ENCODE data around the gene KMT5C.
A peak's percentile ranks its signal among the peaks of the same experiment; 100 is the strongest.

Gene KMT5C

DNA sequence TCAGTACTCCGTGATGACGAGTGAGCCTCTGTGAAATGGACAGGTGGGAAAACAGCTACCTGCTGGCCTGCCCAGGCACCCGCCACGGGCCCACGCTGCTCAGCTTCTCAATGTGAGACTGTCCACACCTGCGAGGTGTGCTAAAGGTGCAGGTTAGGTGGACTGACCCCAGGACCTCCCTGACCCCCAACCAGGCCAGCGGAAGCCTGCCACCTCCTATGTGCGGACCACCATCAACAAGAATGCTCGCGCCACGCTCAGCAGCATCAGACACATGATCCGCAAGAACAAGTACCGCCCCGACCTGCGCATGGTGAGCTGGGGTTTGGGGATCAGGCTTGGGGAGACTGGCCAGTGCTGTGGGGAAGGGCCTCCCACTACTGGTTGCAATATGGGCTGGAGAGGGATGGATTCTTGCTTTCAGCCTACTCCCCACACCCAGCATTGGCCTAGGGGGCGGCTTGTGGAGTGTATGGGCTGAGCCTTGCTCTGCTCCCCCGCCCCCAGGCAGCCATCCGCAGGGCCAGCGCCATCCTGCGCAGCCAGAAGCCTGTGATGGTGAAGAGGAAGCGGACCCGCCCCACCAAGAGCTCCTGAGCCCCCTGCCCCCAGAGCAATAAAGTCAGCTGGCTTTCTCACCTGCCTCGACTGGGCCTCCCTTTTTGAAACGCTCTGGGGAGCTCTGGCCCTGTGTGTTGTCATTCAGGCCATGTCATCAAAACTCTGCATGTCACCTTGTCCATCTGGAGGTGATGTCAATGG lies 48.2 kb downstream of the KMT5C start:
- no peak overlapping the region for H3K27ac ChIP-seq
- H3K9ac ChIP-seq: no peak overlapping the region
- TF ChIP-seq, protein P1, sequence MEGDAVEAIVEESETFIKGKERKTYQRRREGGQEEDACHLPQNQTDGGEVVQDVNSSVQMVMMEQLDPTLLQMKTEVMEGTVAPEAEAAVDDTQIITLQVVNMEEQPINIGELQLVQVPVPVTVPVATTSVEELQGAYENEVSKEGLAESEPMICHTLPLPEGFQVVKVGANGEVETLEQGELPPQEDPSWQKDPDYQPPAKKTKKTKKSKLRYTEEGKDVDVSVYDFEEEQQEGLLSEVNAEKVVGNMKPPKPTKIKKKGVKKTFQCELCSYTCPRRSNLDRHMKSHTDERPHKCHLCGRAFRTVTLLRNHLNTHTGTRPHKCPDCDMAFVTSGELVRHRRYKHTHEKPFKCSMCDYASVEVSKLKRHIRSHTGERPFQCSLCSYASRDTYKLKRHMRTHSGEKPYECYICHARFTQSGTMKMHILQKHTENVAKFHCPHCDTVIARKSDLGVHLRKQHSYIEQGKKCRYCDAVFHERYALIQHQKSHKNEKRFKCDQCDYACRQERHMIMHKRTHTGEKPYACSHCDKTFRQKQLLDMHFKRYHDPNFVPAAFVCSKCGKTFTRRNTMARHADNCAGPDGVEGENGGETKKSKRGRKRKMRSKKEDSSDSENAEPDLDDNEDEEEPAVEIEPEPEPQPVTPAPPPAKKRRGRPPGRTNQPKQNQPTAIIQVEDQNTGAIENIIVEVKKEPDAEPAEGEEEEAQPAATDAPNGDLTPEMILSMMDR (conservative IDR thresholded peaks at IDR 0.05; ENCODE audit: low read depth, low read length): no peak
- peaks cover 18% of the 10 kb centered on the region; the same call in 1 of the 2 replicates for H3K36me3 ChIP-seq (ENCODE audit: insufficient read depth)
- H3K4me1 ChIP-seq (ENCODE audit: low read depth, poor library complexity, severe bottlenecking): peaks cover 29% of the 10 kb centered on the region
- H4K20me1 ChIP-seq (ENCODE audit: insufficient read depth): peaks cover 34% of the 10 kb centered on the region
- H3K27me3 ChIP-seq (ENCODE audit: insufficient read depth, low read depth): no peaks in the 10 kb centered on the region
- no peak overlapping the region for H2AFZ ChIP-seq (ENCODE audit: low read depth)
- peak overlapping the region; percentile 94 for H3K4me2 ChIP-seq
- peaks cover 34% of the 10 kb centered on the region for H3K79me2 ChIP-seq (ENCODE audit: insufficient read depth, low read depth)
- H3K4me3 ChIP-seq (IDR thresholded peaks at IDR 0.05; ENCODE audit: insufficient read depth, low read depth, low read length): no peak overlapping the region

DNA sequence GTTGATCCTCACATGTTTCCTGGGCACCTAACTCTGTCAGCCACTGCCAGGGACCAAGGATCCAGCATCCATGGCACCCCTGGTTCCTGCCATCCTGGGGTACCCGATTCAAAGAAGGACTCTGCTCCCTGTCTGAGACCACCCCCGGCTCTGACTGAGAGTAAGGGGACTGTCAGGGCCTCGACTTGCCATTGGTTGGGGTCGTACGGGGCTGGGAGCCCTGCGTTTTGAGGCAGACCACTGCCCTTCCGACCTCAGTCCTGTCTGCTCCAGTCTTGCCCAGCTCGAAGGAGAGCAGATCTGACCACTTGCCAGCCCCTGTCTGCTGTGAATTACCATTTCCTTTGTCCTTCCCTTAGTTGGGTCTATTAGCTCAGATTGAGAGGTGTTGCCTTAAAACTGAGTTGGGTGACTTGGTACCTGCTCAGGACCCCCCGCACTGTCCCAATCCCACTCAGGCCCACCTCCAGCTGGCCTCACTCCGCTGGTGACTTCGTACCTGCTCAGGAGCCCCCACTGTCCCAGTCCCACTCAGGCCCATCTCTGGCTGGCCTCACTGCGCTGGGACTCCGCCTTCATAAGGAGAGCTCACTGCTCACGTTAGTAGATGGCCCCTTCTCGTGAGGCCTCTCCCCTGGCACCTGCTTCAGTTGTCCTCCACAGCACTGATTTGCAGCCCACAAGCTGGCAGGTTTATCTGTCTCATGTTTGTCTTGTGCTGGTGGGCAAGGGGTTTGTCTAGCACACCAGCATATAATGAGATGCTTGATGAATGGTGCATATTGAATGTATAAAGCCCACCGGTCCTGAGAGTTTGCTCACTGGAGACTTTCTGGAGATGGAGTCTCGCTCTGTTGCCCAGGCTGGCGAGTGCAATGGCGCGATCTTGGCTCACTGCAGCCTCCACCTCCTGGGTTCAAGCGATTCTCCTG lies 50.0 kb downstream of the KMT5C start:
- H4K20me1 ChIP-seq (ENCODE audit: insufficient read depth): peaks cover 34% of the 10 kb centered on the region
- H3K27me3 ChIP-seq (ENCODE audit: insufficient read depth, low read depth): no peaks in the 10 kb centered on the region
- H3K36me3 ChIP-seq (ENCODE audit: insufficient read depth): peaks cover 18% of the 10 kb centered on the region; the same call in 1 of the 2 replicates
- no peak overlapping the region for H2AFZ ChIP-seq (ENCODE audit: low read depth)
- no peak overlapping the region for H3K4me3 ChIP-seq (IDR thresholded peaks at IDR 0.05; ENCODE audit: insufficient read depth, low read depth, low read length)
- H3K4me2 ChIP-seq: no peak overlapping the region
- H3K27ac ChIP-seq: no peak overlapping the region
- peaks cover 31% of the 10 kb centered on the region for H3K79me2 ChIP-seq (ENCODE audit: insufficient read depth, low read depth)
- no peak overlapping the region for H3K9ac ChIP-seq
- TF ChIP-seq, protein P1 (conservative IDR thresholded peaks at IDR 0.05; ENCODE audit: low read depth, low read length): no peak
- H3K4me1 ChIP-seq (ENCODE audit: low read depth, poor library complexity, severe bottlenecking): peaks cover 23% of the 10 kb centered on the region

DNA sequence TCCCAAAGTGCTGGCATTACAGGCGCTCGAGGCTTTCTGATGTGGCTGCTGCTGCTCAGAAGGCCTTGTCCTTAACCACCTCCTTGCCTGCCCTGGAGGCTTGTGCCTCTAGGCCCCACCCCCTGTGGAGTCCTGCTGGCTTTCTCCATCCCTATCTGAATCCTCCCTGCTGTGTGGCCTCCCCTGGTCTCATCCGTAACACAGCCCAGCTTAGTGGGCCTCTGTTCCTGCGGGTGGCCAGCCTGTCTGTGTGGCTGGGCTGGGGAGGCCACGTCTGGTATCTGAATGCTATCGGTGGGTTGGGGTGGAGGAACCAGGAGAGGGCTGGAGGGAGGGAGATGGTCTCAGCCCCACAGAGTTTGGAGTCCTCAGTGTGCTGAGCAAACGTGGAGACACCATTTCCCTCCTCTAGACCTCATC lies 50.8 kb downstream of the KMT5C start:
- TF ChIP-seq, protein P1 (conservative IDR thresholded peaks at IDR 0.05; ENCODE audit: low read depth, low read length): no peak
- H2AFZ ChIP-seq (ENCODE audit: low read depth): no peak overlapping the region
- H4K20me1 ChIP-seq (ENCODE audit: insufficient read depth): peaks cover 34% of the 10 kb centered on the region
- H3K9ac ChIP-seq: no peak overlapping the region
- H3K4me3 ChIP-seq (IDR thresholded peaks at IDR 0.05; ENCODE audit: insufficient read depth, low read depth, low read length): no peak overlapping the region
- peaks cover 18% of the 10 kb centered on the region; the same call in 1 of the 2 replicates for H3K36me3 ChIP-seq (ENCODE audit: insufficient read depth)
- H3K27ac ChIP-seq: no peak overlapping the region
- H3K4me2 ChIP-seq: no peak overlapping the region
- peaks cover 31% of the 10 kb centered on the region for H3K79me2 ChIP-seq (ENCODE audit: insufficient read depth, low read depth)
- no peaks in the 10 kb centered on the region for H3K27me3 ChIP-seq (ENCODE audit: insufficient read depth, low read depth)
- peaks cover 20% of the 10 kb centered on the region for H3K4me1 ChIP-seq (ENCODE audit: low read depth, poor library complexity, severe bottlenecking)

DNA sequence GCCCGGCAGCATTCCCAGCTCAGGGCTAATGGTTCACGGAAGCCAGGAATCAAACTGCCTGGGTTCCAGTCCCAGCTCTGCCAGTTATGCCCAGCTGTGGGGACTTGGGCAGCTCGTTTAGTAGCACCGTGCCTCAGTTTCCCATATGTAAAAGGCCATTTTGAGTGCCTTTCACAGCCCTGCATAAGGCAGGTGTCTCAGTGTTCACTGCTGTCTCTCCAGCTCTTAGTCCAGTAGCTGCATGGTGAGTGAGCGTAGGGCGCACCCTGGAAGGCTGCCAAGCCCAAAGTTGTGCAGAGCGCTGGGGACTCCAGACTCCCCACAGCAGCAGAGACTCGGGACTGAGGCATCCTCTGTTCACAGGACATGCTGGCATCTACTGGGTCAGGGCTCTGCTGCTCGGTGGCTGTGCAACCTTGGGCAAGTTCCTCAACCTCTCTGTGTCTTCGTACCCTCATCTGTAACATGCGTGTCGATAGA lies 51.6 kb downstream of the KMT5C start:
- TF ChIP-seq, protein P1 (conservative IDR thresholded peaks at IDR 0.05; ENCODE audit: low read depth, low read length): no peak
- H4K20me1 ChIP-seq (ENCODE audit: insufficient read depth): peaks cover 34% of the 10 kb centered on the region

More for the DNA sequence above, 51.6 kb downstream of the KMT5C start:
- Histone ChIP-seq H3K36me3 (ENCODE audit: insufficient read depth) (peaks cover 18% of the 10 kb centered on the region; the same call in 1 of the 2 replicates), H3K4me2 (no peak overlapping the region), H3K27me3 (ENCODE audit: insufficient read depth, low read depth) (no peaks in the 10 kb centered on the region), H3K4me1 (ENCODE audit: low read depth, poor library complexity, severe bottlenecking) (peaks cover 20% of the 10 kb centered on the region), H2AFZ (ENCODE audit: low read depth) (no peak overlapping the region), H3K27ac (no peak overlapping the region), H3K9ac (no peak overlapping the region), H3K4me3 (IDR thresholded peaks at IDR 0.05; ENCODE audit: insufficient read depth, low read depth, low read length) (no peak overlapping the region), H3K79me2 (ENCODE audit: insufficient read depth, low read depth) (peaks cover 27% of the 10 kb centered on the region)

All from KMS-11 (cell line).